ENCODE measurements around the gene OXTR.

DNA sequence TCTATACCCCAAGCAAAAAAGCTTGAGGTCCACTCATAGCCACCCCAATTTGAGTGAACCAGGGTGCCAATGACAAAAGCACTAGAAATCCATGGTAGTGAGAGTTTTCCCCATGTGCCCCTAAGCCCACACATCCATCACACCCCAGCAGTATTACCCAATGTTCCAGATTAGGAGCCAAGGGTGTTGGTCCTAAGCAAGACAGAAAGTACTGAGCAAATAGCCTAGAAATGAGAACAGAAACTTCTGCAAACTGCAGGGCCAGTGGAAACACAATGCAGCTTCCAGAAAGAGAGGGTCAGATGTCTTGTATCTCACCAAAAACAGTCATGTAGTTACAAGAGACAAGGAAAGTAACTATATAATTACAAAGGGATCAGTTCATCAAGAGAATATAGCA lies 10.9 kb upstream of the OXTR start:
- no peak for TF ChIP-seq CTCF (IDR thresholded peaks at IDR 0.05)
- no peak for TF ChIP-seq EZH2phosphoT487 (IDR thresholded peaks at IDR 0.05)
- TF ChIP-seq EZH2 (IDR thresholded peaks at IDR 0.05): no peak

Data from neural progenitor cell (in vitro differentiated cells).